K562 (cell line): ENCODE measurements around the gene TTLL4. TPM values are rescaled to one million over a fixed set of nuclear protein-coding genes. Genes with fewer than 3 reads are reported as not detected.

Source experiments
- ATAC-seq: fragments of 200-7000 bp; cut with Tn5 transposase; 3 replicates; pipeline ENCODE4 v1.9.1; 2020; ENCODE audit warnings: moderate library complexity
- BruUV-seq: library from RNA; stranded (reverse); fragments of 400-500 nt; replicated peaks from 2 replicates; lab custom pipeline; 2021; lab: Mats Ljungman, UMichigan
- CTCF ChIA-PET: fragments of 300-600 bp; formaldehyde crosslinking; extraction: SDS; loops from one replicate; lab custom pipeline; 2021; ENCODE audit warnings: low intra/inter-chr PET ratio; lab: Yijun Ruan, JAX
- POLR2A ChIA-PET: fragments of 300-600, 350-650 bp; sonication (Branson Sonifier 250); formaldehyde crosslinking; extraction: SDS; loops from one replicate; lab custom pipeline; 2021; ENCODE audit warnings: antibody characterized with exemption, inconsistent platforms; lab: Yijun Ruan, JAX
- DNase-seq, 4 experiments: peaks; one replicate each; pipeline versions ENCODE4 v3.0.0 to v3.0.0-alpha.2; 2011 to 2018; ENCODE audit warnings: low spot score in 3 of 4, mixed read lengths in 3 of 4; ENCODE audit errors: extremely low read depth in 1 of 4
- FAIRE-seq: peaks from 2 replicates; lab custom pipeline; 2011; peaks lifted over from hg19 to GRCh38; lab: Jason Lieb, UNC
- H2AFZ ChIP-seq: 2 replicates; pipeline ENCODE4 v1.6.0; 2011; ENCODE audit warnings: low read depth, low read length, control low read depth, inconsistent platforms
- H3K27ac ChIP-seq: fragments of 200-600 bp; 3 replicates; pipeline ENCODE4 v1.8.0; 2011; ENCODE audit warnings: low read depth, mild to moderate bottlenecking, control low read depth, inconsistent platforms, low read length, moderate library complexity, mixed read lengths; ENCODE audit errors: extremely low read depth
- H3K27me3 ChIP-seq, 2 experiments: fragments of 300-600 bp in 1 of 2; 2 replicates in 1 of 2; 3 replicates in 1 of 2; pipeline versions ENCODE4 v1.6.0 to v1.8.0; 2011; ENCODE audit warnings: inconsistent platforms in 2 of 2, low read length in 2 of 2, mild to moderate bottlenecking in 1 of 2, mixed read lengths in 1 of 2, moderate library complexity in 1 of 2; ENCODE audit not compliant: control insufficient read depth in 2 of 2, insufficient read depth in 2 of 2
- H3K36me3 ChIP-seq: fragments of 300-600 bp; 3 replicates; pipeline ENCODE4 v1.8.0; 2011; ENCODE audit warnings: mild to moderate bottlenecking, low read length, inconsistent platforms; ENCODE audit not compliant: control insufficient read depth, insufficient read depth
- H3K4me1 ChIP-seq, 2 experiments: fragments of 200-600 bp in 1 of 2; replicated peaks in 1 of 2; 2 replicates in 1 of 2; 3 replicates in 1 of 2; pipeline versions ENCODE4 v1.5.1 to v1.8.0; 2011; ENCODE audit warnings: inconsistent platforms in 2 of 2, low read length in 2 of 2, mild to moderate bottlenecking in 1 of 2, mixed read lengths in 1 of 2, moderate library complexity in 1 of 2; ENCODE audit not compliant: control insufficient read depth in 2 of 2, insufficient read depth in 2 of 2
- H3K4me2 ChIP-seq: 2 replicates; pipeline ENCODE4 v1.6.1; 2011; ENCODE audit warnings: low read length, control low read depth, inconsistent platforms, mixed read lengths; ENCODE audit not compliant: insufficient read depth
- H3K4me3 ChIP-seq: fragments of 200-600 bp; sonication (generic), shearing (Covaris generic); 2 replicates; pipeline ENCODE4 v1.5.1; 2016; ENCODE audit warnings: control low read depth, inconsistent platforms
- H3K79me2 ChIP-seq: fragments of 200-600 bp; 3 replicates; pipeline ENCODE4 v1.8.0; 2011; ENCODE audit warnings: low read length, inconsistent platforms; ENCODE audit not compliant: control insufficient read depth, insufficient read depth
- H3K9ac ChIP-seq, 2 experiments: 2 replicates each; pipeline versions ENCODE4 v1.6.0 to v1.6.1; 2011; ENCODE audit warnings: low read depth in 2 of 2, low read length in 2 of 2, control low read depth in 1 of 2, inconsistent platforms in 1 of 2, mild to moderate bottlenecking in 1 of 2, mixed read lengths in 1 of 2; ENCODE audit not compliant: insufficient read depth in 1 of 2
- H3K9me1 ChIP-seq: one replicate; pipeline ENCODE4 v1.6.0; 2011; ENCODE audit warnings: inconsistent platforms, mild to moderate bottlenecking, low read length, moderate library complexity; ENCODE audit not compliant: control insufficient read depth, insufficient read depth
- H3K9me3 ChIP-seq: replicated peaks from 2 replicates; pipeline ENCODE4 v1.5.1; 2011; ENCODE audit warnings: low read depth, low read length, inconsistent platforms; ENCODE audit not compliant: control insufficient read depth, insufficient read depth
- H4K20me1 ChIP-seq: replicated peaks from 2 replicates; pipeline ENCODE4 v1.6.1; 2011; ENCODE audit warnings: low read length, inconsistent platforms, mixed read lengths; ENCODE audit not compliant: control insufficient read depth, insufficient read depth
- ETV5 ChIP-seq: sonication (generic); formaldehyde crosslinking; IDR thresholded peaks from 2 replicates; pipeline ENCODE4 v1.4.0; 2020; ENCODE audit warnings: low read depth, mild to moderate bottlenecking, missing genetic modification reagents
- MTA3 ChIP-seq: fragments of 450-650 bp; formaldehyde crosslinking; IDR thresholded peaks from 2 replicates; pipeline ENCODE4 v1.6.1; 2017; ENCODE audit warnings: mild to moderate bottlenecking, borderline replicate concordance
- PPARD ChIP-seq: fragments of 250-450 bp; sonication (Bioruptor Pico); IDR thresholded peaks from 2 replicates; pipeline ENCODE4 v1.8.0; 2022; ENCODE audit warnings: inconsistent platforms, mild to moderate bottlenecking, moderate library complexity
- SLC30A9 ChIP-seq: fragments of 250-450 bp; sonication (Bioruptor Pico); IDR thresholded peaks from 2 replicates; pipeline ENCODE4 v1.8.0; 2022; ENCODE audit warnings: mild to moderate bottlenecking, moderate library complexity
- YBX1 ChIP-seq: fragments of 450-650 bp; IDR thresholded peaks from 2 replicates; pipeline ENCODE4 v1.7.1; 2016; ENCODE audit warnings: mild to moderate bottlenecking
- ZNF253 ChIP-seq: fragments of 250-450 bp; sonication (Bioruptor Pico); conservative IDR thresholded peaks from 2 replicates; pipeline ENCODE4 v1.6.1; 2021; ENCODE audit warnings: mild to moderate bottlenecking
- in situ Hi-C: fragments of 300-500 bp; cut with MboI; formaldehyde crosslinking; loops from 4 replicates; pipeline ENCODE4 v1.15.0; 2018; ENCODE audit warnings: inconsistent platforms, mixed read lengths
- intact Hi-C: fragments of 100-400 bp; cut with micrococcal nuclease; formaldehyde crosslinking; loops from 2 replicates; pipeline ENCODE4 v1.14.2; 2022
- polyA plus RNA-seq, 8 experiments: library from polyadenylated mRNA; depleted of rRNA in 4 of 8; stranded (reverse) in 5 of 8; unstranded in 3 of 8; fragments of >200 nt; fragmentation: Nextera tagmentation in 2 of 8; fragmentation: Illumina TruSeq in 1 of 8; extraction: Ambion mirVana in 2 of 8; extraction: Trizol in 1 of 8; gene quantifications; 2 replicates each; pipeline versions ENCODE4 v1.2.1 to v1.2.3, GENCODE V29; 2011 to 2014; ENCODE audit warnings: inconsistent platforms in 1 of 8, missing spikeins in 1 of 8
- total RNA-seq, 7 experiments: library from RNA; depleted of rRNA in 6 of 7; stranded (reverse); fragments of >200 nt in 6 of 7; fragmentation: Illumina TruSeq in 2 of 7; extraction: Trizol in 2 of 7; gene quantifications; 2 replicates each; pipeline versions ENCODE4 v1.2.1 to v1.2.3, GENCODE V29; 2011 to 2021; ENCODE audit warnings: low replicate concordance in 1 of 7
- TF ChIP-seq, protein P1 (sequence below): sonication (generic); formaldehyde crosslinking; IDR thresholded peaks from 2 replicates; pipeline ENCODE4 v1.9.0; 2022; ENCODE audit warnings: mild to moderate bottlenecking, missing genetic modification reagents

TTLL4 gene
- total and polyA plus RNA-seq, 9 of the 15 experiments (the other 6 are each of a cell fraction or from before 2014, with no cell fraction given) = 12.6 to 67.5 (median 24.5) TPM

DNA sequence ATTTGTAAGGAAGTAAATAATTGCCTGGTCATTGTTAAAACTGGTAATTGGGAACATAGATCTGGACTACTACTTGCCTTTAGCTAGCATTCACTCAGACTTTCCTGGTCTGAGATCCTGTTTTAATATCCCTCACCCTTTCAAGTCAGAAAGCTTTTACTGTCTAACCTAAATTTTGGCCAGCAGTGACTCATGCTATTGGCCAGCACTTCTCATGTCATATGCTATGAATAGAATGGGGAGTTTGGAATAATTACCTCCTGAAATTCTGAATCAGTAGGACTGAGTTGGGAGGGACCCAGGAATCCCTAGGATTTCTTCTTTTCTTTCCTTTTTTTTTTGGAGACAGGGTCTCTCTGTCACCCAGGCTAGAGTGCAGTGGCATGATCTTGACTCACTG, 19.4 kb upstream of the TTLL4 start:
- Histone ChIP-seq H3K9me3 (no peaks in the 10 kb centered on the region), H3K4me3 (no peak overlapping the region), H2AFZ (no peak overlapping the region), H3K79me2 (no peaks in the 10 kb centered on the region), H3K4me2 (no peak overlapping the region), H3K27me3 (no peaks in the 10 kb centered on the region), H3K4me1 (0 out of 5 replicates have a peak, but pooled peaks cover 0 to 2% of the 10 kb centered on the region in 2 experiments), H3K27ac (no peak overlapping the region), H3K9ac (no peak overlapping the region), H3K9me1 (no peaks in the 10 kb centered on the region), H3K36me3 (no peaks in the 10 kb centered on the region), H4K20me1 (no peaks in the 10 kb centered on the region)
- ATAC-seq (no peak), FAIRE-seq (no peak), DNase-seq (no peak)
- ChIA-PET POLR2A (interaction anchor here (0.6 kb wide), 1 partner anchor 593 kb away, joined by 3 read pairs; no protein-coding TSS in a partner anchor), CTCF (no interaction called here)
- TF ChIP-seq YBX1 = no peak
- no peak for TF ChIP-seq ETV5 (CRISPR knock-in tag)
- TF ChIP-seq, protein P1, sequence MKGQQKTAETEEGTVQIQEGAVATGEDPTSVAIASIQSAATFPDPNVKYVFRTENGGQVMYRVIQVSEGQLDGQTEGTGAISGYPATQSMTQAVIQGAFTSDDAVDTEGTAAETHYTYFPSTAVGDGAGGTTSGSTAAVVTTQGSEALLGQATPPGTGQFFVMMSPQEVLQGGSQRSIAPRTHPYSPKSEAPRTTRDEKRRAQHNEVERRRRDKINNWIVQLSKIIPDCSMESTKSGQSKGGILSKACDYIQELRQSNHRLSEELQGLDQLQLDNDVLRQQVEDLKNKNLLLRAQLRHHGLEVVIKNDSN (CRISPR knock-in tag) = no peak
- TF ChIP-seq ZNF253 (CRISPR knock-in tag) = no peak
- no peak for TF ChIP-seq MTA3
- no peak for TF ChIP-seq SLC30A9
- no peak for TF ChIP-seq PPARD (CRISPR knock-in tag)
- in situ Hi-C loops = no loop called here
- intact Hi-C loops = no loop called here
- no TSS peak for BruUV-seq
